HG02981 (cell line): ENCODE results near the gene IQCM.
"Not testable (repeated sequence)": the region's sequence is repeated elsewhere in the genome, so short reads cannot be mapped to it uniquely, and the experiment has no call there.

Source experiments
- ATAC-seq: cut with Tn5 transposase; IDR thresholded peaks from one replicate; pipeline ENCODE4 v1.9.1; 2021; ENCODE audit warnings: mild to moderate bottlenecking, moderate library complexity; ENCODE audit not compliant: unreplicated experiment

Gene IQCM

GRCh38 chr4:149489321-149489720 lies 326.3 kb downstream of the IQCM start:
- no peak for ATAC-seq

- ATAC-seq = no peak
Measured at GRCh38 chr4:149486861-149487260, 328.8 kb downstream of the IQCM start.

- not testable (repeated sequence) for ATAC-seq
Measured at GRCh38 chr4:149468669-149469068, 347.0 kb downstream of the IQCM start.

GRCh38 chr4:149466446-149466845 lies 349.2 kb downstream of the IQCM start:
- no peak for ATAC-seq

- no peak for ATAC-seq
Measured at GRCh38 chr4:149465955-149466354, 349.7 kb downstream of the IQCM start.

GRCh38 chr4:149443537-149443936 lies 372.1 kb downstream of the IQCM start:
- ATAC-seq = no peak

GRCh38 chr4:149441338-149441737 lies 374.3 kb downstream of the IQCM start:
- ATAC-seq = no peak

GRCh38 chr4:149426461-149426860 lies 389.2 kb downstream of the IQCM start:
- ATAC-seq = no peak

GRCh38 chr4:149409555-149409962 lies 406.1 kb downstream of the IQCM start:
- no peak for ATAC-seq

GRCh38 chr4:149409146-149409545 lies 406.5 kb downstream of the IQCM start:
- ATAC-seq = no peak

- ATAC-seq = no peak
Measured at GRCh38 chr4:149404143-149404542, 411.5 kb downstream of the IQCM start.

- ATAC-seq = no peak
Measured at GRCh38 chr4:149403081-149403480, 412.6 kb downstream of the IQCM start.

GRCh38 chr4:149398993-149399392 lies 416.6 kb downstream of the IQCM start:
- no peak for ATAC-seq

GRCh38 chr4:149370785-149371420 lies 444.7 kb downstream of the IQCM start:
- peak; percentile 79 for ATAC-seq

- no peak for ATAC-seq
Measured at GRCh38 chr4:149370002-149370401, 445.6 kb downstream of the IQCM start.

- ATAC-seq = no peak
Measured at GRCh38 chr4:149353241-149353640, 462.4 kb downstream of the IQCM start.

- ATAC-seq = no peak
Measured at GRCh38 chr4:149349541-149349940, 466.1 kb downstream of the IQCM start.

GRCh38 chr4:149347139-149347538 lies 468.5 kb downstream of the IQCM start:
- no peak for ATAC-seq

GRCh38 chr4:149345424-149345823 lies 470.2 kb downstream of the IQCM start:
- no peak for ATAC-seq

- ATAC-seq = no peak
Measured at GRCh38 chr4:149344436-149344835, 471.2 kb downstream of the IQCM start.

GRCh38 chr4:149343614-149344013 lies 472.0 kb downstream of the IQCM start:
- no peak for ATAC-seq

- not testable (repeated sequence) for ATAC-seq
Measured at GRCh38 chr4:149341117-149341516, 474.5 kb downstream of the IQCM start.

GRCh38 chr4:149328161-149328560 lies 487.5 kb downstream of the IQCM start:
- ATAC-seq = no peak
